NCI-H1436 (cell line): ENCODE results near the gene CNTN2.
A peak's percentile ranks its signal among the peaks of the same experiment; 100 is the strongest.

Source experiments
- DNase-seq: peaks from one replicate; lab custom pipeline; 2025; lab: John Stamatoyannopoulos, UW

The CNTN2 gene

DNA sequence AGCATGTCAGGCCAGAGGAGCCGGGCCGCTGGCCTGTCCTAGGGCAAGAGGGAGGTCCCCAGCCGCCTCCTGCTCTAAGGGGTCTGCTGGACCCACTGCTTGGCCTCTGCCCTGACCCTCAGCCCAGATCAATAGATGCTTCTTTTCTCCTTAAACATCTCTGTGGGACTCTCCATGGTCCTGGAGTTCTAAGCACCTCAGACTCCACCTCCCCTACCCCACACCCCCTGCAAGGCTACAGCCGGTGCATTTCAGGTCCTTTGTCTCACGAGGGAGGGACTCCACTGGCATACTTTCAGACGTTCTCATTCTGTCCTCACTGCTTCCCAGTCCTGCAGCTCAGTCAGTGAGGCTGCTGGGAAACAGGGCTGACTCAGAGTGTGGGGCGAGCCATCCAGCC lies 11.0 kb downstream of the CNTN2 start:
- no peak for DNase-seq

DNA sequence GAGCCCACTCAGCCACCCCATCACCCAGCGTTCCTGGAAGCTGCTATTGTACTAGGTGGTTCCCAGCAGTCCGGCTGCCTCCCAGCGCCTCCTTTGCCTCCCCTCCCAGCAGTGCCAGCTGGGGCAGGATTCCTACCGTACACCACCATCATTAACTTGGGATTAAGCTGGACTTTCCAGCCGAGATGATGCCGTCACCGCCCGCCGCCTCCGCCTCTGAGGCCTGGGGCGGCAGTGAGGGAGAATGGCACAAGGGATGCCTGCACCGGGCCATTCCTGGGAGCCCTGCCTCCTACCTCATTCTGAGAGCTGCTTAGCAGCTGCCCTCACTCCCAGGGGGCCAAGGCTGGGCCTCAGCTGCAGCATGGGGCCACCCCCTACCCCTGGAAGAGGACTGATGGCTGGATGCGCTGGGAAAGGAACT lies 13.2 kb downstream of the CNTN2 start:
- peak; percentile 18 for DNase-seq

GRCh38 chr1:205056956-205057568 lies 14.1 kb downstream of the CNTN2 start:
- no peak for DNase-seq

DNA sequence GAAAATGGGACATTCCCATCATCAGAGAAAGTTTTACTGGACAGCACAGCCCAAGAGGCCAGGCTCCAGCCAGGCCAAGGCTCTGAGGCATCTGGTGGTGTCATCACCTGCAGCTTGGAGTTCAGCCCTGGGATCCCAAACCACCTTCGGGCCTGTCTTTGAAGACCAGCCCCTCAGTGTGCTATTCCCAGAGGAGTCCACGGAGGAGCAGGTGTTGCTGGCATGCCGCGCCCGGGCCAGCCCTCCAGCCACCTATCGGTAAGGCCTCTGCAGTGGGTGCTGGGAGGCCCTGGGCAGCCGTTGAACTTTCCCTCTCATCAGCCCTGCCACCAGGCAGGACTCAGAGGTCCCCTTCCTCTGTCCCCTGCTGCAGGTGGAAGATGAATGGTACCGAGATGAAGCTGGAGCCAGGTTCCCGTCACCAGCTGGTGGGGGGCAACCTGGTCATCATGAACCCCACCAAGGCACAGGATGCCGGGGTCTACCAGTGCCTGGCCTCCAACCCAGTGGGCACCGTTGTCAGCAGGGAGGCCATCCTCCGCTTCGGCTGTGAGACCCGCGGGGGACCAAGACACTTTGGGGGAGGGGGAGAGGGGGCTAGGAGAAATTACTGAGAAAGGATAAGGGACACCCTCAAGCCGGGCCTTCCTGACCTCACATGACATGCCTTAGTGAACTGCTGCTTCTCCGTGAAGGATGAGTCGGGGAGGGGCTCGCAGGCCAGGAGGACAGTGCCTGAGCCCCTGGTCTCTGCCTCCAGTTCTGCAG lies 15.0 kb downstream of the CNTN2 start:
- no peak for DNase-seq

GRCh38 chr1:205058853-205059252 lies 15.8 kb downstream of the CNTN2 start:
- DNase-seq, result no peak

DNA sequence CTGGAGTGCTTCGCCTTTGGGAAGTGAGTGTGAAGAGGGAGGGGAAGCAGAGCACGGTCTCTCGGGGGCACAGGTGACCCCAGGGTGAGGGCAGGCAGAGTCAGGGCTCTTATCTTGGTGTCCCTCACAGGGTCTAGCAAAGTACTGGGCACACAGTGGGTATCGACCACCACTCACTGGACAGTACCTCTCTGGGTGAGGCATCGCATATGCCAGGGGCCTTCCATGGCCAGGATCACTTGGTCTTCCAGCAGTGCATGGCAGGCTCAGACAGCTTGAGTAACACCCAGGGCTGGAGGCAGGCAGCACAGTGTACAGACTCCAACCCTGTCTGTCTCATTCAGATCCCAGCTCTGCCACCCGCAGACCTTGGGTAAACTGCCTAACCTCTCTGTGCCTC lies 16.6 kb downstream of the CNTN2 start:
- DNase-seq, result no peak

GRCh38 chr1:205060746-205061145 lies 17.7 kb downstream of the CNTN2 start:
- no peak for DNase-seq

GRCh38 chr1:205061227-205061626 lies 18.2 kb downstream of the CNTN2 start:
- DNase-seq, result no peak

DNA sequence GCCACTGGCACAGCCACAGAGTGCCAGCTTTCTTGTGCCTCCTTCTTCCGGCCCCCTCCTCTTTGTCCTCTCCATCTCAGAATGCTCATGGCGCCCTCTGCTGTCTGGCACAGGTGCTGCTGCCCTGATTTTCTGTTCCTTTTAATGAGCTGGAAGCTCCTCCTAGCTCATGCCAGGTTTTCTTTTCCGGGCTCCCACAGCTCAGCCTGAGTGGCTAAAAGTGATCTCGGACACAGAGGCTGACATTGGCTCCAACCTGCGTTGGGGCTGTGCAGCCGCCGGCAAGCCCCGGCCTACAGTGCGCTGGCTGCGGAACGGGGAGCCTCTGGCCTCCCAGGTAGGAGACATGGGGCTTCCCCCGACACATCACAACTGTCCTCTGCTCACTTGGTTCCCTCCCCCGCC lies 18.7 kb downstream of the CNTN2 start:
- peak; percentile 89 for DNase-seq

- DNase-seq, result no peak
Observed at GRCh38 chr1:205062319-205062718, 19.3 kb downstream of the CNTN2 start.

GRCh38 chr1:205062895-205063294 lies 19.9 kb downstream of the CNTN2 start:
- DNase-seq, result no peak

GRCh38 chr1:205064301-205064700 lies 21.3 kb downstream of the CNTN2 start:
- no peak for DNase-seq

GRCh38 chr1:205064741-205065316 lies 21.8 kb downstream of the CNTN2 start:
- no peak for DNase-seq

DNA sequence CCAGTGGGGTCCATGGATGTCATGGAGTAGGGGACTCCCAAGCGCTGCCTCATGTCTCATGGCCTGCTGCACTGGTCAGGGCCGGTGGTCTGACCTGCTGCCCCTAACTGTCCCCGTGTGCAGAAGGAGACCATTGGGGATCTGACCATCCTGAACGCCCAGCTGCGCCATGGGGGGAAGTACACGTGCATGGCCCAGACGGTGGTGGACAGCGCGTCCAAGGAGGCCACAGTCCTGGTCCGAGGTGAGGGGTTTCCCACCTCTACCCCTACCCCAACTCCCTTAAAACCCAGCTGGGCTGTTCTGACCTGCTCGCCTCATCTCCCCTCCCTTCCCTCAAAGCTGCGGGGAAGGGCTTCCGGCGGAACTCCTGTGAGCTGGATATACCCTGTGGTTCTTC lies 22.7 kb downstream of the CNTN2 start:
- no peak for DNase-seq

DNA sequence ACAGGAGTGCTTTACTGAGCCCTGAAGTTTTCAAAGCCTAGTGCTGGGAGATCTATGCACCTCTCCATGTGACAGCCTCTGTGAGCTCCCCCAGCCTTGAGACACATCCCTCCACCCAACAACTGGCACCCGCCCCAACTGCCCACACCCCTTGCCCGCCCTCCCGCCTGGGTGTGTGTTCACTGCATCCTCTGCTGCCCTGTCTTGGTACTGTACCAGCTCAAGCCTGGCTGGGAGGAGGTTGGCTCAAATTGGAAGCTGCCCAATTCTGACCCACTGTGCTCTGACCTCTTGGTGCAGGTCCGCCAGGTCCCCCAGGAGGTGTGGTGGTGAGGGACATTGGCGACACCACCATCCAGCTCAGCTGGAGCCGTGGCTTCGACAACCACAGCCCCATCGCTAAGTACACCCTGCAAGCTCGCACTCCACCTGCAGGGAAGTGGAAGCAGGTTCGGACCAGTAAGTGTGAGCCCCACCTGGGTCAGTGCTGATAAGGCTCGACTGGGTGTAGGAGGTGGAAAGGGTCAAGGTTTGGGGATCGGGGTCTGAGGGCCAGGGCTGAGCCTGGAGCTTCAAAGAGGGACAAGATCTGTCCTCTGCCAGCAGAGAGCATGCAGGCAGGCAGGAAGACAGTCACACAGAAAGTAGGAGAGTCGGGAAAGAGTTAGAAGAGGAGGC lies 23.3 kb downstream of the CNTN2 start:
- DNase-seq, result no peak

DNA sequence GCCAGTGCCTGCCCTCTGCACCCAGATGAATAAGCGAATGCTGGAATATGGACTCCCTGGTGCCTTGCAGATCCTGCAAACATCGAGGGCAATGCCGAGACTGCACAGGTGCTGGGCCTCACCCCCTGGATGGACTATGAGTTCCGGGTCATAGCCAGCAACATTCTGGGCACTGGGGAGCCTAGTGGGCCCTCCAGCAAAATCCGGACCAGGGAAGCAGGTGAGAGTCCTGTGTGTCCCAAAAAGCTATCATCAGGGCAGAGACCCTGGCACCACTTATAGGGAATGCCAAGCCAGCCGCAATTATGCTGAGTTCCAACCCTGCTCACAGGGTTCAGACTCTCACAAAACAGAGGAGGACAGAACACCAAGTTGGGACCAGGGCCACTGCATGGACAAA lies 24.0 kb downstream of the CNTN2 start:
- no peak for DNase-seq

- DNase-seq, result no peak
Observed at GRCh38 chr1:205068001-205068400, 25.0 kb downstream of the CNTN2 start.

GRCh38 chr1:205068457-205069040 lies 25.5 kb downstream of the CNTN2 start:
- DNase-seq, result no peak

- DNase-seq, result no peak
Observed at GRCh38 chr1:205069371-205070125, 26.5 kb downstream of the CNTN2 start.

GRCh38 chr1:205071028-205071409 lies 28.0 kb downstream of the CNTN2 start:
- DNase-seq, result no peak

GRCh38 chr1:205071801-205072200 lies 28.8 kb downstream of the CNTN2 start:
- DNase-seq, result no peak

DNA sequence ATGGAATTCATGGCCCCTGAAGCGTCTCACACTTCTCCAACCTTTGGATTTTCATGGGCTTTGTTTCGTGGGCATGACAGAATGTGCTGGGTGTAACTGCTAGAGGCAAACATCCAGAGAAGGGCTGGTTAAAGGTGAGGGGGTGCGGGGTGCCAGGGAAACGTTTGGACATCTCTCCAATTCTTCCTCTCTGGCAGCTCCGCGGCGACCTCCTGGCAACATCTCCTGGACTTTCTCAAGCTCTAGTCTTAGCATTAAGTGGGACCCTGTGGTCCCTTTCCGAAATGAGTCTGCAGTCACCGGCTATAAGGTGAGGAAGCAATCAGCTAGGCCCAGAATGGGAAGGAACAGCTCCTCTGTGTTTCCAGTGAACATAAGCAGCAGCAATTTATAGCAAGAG lies 29.3 kb downstream of the CNTN2 start:
- no peak for DNase-seq
